Dedifferentiated amniotic fluid mesenchymal stem cell (primary cell): Measurements from ENCODE around the gene TOM1.
"Not testable (repeated sequence)": the region's sequence is repeated elsewhere in the genome, so short reads cannot be mapped to it uniquely, and the experiment has no call there.

Source experiments
- DNase-seq: peaks from one replicate; pipeline ENCODE4 v3.0.0-alpha.2; 2016; ENCODE audit errors: extremely low spot score

The TOM1 gene

GRCh38 chr22:35394810-35395563 lies 95.3 kb downstream of the TOM1 start:
- no peak for DNase-seq

DNA sequence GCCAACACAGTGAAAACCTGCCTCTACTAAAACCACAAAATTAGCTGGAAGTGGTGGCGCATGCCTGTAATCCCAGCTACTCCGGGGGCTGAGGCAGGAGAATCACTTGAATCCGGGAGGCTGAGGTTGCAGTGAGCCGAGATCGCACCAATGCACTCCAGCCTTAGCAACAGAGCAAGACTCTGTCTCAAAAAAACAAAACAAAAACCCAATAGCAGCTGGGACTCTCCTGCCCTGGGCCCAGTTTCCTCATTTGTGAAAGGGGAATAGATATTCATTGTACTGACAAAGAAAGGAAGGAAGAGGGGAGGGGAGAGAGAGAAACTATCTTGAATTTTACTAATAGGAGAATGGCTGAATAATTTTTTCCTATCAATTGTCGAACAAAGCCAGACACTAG lies 96.9 kb downstream of the TOM1 start:
- not testable (repeated sequence) for DNase-seq

DNA sequence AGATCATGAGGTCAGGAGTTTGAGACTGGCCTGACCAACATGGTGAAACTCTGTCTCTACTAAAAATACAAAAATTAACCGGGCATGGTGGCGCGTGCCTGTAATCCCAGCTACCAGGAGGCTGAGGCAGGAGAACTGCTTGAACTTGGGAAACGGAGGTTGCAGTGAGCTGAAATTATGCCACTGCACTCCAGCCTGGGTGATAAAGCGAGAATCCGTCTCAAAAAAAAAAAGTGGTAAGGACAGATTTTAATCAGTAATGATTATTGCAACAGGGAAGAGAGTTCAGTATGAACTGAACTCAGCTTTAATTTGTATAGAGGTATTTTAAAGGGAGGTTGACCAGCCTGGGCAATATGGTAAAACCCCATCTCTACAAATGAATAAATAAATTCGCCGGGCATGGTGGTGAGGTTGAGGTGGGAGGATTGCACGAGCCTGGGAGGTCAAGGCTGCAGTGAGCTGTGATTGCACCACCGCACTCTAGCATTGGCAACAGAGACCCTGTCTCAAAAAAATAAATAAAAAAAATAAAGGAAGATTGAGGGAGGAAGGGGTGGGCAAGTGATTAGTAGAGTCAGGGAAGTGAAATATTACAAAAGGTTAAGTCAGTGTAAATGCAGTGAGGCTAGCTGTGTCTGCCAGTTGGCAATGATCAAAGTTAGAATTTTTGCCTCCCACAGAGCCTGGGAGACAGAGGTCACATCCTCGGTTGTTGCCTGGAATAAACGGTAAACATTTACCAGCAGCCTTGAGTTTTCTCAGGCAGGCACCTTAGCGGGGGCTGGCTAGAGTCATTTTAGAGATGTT lies 97.6 kb downstream of the TOM1 start:
- no peak for DNase-seq
